SHP77 (cell line): Measurements from ENCODE around the gene SIN3A.
"Not testable (repeated sequence)": the region's sequence is repeated elsewhere in the genome, so short reads cannot be mapped to it uniquely, and the experiment has no call there.

ENCODE experiments used
- DNase-seq, 2 experiments: peaks; one replicate each; lab custom pipeline; 2025; lab: John Stamatoyannopoulos, UW

SIN3A gene

DNA sequence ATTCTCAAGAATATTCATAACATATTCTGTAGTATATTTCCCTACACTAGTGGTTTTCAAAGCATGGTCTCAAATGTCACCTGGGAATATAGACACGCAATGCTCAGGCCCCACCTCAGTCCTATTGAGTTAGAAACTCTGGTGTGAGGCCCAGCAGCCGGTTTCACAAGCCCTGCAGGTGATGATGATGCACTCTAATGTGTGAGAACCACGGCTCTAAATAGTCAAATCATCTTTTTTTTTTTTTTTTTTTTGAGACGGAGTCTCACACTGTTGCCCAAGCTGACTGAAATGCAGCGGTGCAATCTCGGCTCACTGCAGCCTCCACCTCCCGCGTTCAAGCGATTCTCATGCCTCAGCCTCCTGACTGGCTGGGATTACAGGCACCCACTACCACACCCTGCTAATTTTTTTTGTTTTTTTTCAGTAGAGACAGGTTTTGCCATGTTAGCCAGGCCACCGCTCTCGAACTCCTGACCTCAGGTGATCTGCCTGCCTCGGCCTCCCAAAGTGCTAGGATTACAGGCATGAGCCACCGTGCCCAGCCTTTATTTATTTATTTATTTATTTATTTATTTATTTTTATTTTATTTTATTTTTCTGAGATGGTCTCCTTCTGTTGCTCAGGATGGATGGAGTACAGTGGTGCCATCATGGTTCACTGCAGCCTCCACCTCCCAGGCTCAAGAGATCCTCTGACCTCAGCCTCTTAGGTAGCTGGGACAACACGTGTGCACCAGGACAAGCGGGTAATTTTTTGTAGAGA lies 117.7 kb downstream of the SIN3A start:
- not testable (repeated sequence) for DNase-seq

- not testable (repeated sequence) for DNase-seq
Observed at GRCh38 chr15:75332093-75332492, 119.4 kb downstream of the SIN3A start.

- no peak for DNase-seq
Observed at GRCh38 chr15:75329571-75329970, 121.9 kb downstream of the SIN3A start.

DNA sequence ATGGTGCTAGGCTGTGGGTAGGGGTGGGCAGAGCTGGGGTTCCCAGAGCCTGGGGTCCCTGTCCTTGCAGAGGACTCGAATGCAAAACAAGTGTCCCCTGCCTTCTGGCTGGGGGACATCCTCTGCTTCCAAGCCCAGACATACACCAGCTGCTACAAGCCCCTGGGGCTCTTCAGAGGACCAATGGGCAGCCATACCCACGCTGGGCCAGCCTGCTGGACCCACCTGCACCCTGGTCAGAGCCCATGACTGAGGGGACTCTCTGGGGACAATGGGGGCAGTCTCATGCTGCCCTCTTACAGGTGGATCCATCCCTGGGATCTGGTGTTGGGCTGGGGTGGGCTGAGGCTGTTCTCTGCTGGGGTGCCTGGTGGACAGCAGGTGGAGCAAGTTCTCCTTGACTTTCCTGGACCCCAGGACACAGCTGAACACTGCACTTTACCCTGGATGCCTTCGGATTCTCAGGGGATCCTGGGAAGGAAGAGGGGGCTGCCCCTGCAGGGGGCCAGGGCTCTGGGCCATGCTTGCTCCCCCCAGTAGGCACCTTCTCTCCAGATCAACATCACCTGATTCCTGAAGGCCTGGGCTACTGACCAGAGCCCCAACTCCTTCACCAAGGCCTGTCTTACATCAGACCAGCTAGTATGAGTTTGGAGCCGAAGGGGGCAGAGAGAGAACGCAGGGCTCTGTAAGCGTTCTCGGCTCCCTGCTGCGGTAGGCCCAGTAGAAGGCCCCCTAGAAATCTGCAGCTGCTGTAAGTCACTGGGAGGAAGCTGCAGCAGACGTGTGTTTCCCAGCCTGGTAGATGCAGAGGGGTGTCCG lies 122.8 kb downstream of the SIN3A start:
- DNase-seq: no peak

DNA sequence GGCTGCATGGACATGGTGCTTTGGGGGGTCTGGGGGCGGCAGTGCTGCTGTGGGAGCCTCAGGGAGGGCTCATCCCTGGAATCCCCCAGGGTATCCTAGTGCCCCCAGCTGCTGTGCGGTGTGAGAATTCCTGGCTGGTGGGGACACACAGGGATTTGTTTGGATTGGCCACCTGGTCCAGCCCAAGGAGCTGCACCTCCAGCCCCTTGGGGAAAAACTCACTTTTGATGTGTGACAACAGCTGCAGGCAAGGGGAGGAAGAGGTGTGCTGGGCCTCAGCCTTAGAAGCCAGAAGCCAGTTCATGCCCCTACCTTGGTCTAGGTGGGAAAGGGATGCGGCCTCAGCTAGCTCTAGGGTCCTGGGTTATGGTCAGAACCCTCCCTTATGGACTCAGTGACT lies 124.0 kb downstream of the SIN3A start:
- DNase-seq: no peak

DNA sequence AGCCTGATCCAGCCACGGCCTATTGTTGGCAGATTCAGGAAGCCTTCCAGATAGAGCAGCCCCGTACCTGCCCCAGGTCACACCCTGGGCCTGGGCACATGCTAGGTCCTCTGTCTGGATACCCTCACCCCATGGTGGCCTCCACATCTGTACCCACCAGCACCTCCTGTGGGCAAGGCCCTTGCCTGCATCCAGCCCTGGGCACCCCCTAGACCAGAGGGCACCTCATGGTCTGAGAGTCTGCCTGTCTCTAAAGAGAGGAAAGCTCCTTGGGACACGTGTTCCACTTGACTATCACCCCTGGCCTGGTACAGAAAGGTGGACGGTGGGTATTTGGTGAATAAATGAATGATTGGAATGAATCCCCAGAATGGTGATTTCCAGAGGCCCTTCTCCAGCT lies 124.5 kb downstream of the SIN3A start:
- DNase-seq: no peak

DNA sequence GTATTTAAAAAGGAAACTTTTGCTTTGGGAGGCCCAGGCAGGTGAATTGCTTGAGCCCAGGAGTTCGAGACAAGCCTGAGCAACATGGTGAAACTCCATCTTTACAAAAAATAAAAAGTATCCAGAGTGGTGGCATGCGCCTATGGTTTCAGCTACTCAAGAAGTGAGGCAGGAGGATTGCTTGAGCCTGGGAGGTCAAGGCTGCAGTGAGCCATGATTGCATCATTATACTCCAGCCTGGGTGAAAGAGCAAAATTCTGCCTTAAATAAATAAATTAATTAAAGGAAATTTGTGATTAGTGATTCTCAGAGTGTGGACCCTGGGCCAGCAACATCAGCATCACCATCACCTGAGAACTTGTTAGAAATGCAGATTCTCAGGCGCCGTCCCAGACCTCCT lies 125.6 kb downstream of the SIN3A start:
- DNase-seq: no peak

DNA sequence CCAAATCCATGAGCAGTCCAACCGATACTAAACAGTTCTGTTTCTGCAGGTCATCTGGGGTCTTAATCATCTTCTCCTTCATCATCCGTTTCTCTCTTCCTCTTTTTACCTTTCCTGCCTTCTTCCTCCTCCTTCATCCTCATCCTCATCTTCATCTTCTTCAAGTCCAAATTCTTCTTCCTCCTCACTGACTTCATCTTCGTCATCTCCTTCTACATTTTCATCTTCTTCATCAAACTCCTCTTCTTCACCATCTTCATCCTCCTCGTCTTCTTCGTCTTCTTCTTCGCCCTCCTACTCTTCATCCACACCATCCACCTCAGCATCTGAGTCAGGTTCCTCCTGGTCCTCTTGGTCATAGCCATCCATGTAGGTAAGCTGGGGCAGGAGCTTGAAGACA lies 129.8 kb downstream of the SIN3A start:
- no peak for DNase-seq
